HG03097 (cell line): ENCODE measurements around the gene GJA1.
"Not testable (repeated sequence)": the region's sequence is repeated elsewhere in the genome, so short reads cannot be mapped to it uniquely, and the experiment has no call there.

Source experiments
- ATAC-seq: cut with Tn5 transposase; IDR thresholded peaks from one replicate; pipeline ENCODE4 v1.9.1; 2021; ENCODE audit not compliant: unreplicated experiment, low FRiP score

GJA1 gene

GRCh38 chr6:121436960-121437850 is 1.8 kb downstream of the GJA1 start:
- no peak for ATAC-seq

- no peak for ATAC-seq
Measured at GRCh38 chr6:121437851-121438651, 2.6 kb downstream of the GJA1 start.

- no peak for ATAC-seq
Measured at GRCh38 chr6:121438869-121439268, 3.4 kb downstream of the GJA1 start.

GRCh38 chr6:121439475-121439874 is 4.0 kb downstream of the GJA1 start:
- no peak for ATAC-seq

- no peak for ATAC-seq
Measured at GRCh38 chr6:121439926-121440325, 4.5 kb downstream of the GJA1 start.

- no peak for ATAC-seq
Measured at GRCh38 chr6:121441477-121441876, 6.0 kb downstream of the GJA1 start.

- no peak for ATAC-seq
Measured at GRCh38 chr6:121442576-121442975, 7.1 kb downstream of the GJA1 start.

- no peak for ATAC-seq
Measured at GRCh38 chr6:121443971-121444541, 8.6 kb downstream of the GJA1 start.

GRCh38 chr6:121446705-121447104 is 11.3 kb downstream of the GJA1 start:
- ATAC-seq: not testable (repeated sequence)

- not testable (repeated sequence) for ATAC-seq
Measured at GRCh38 chr6:121447746-121448145, 12.3 kb downstream of the GJA1 start.

GRCh38 chr6:121448528-121448927 is 13.1 kb downstream of the GJA1 start:
- not testable (repeated sequence) for ATAC-seq

GRCh38 chr6:121449331-121449730 is 13.9 kb downstream of the GJA1 start:
- no peak for ATAC-seq

GRCh38 chr6:121450242-121450641 is 14.8 kb downstream of the GJA1 start:
- ATAC-seq: no peak

- ATAC-seq: no peak
Measured at GRCh38 chr6:121451250-121451649, 15.8 kb downstream of the GJA1 start.

- ATAC-seq: no peak
Measured at GRCh38 chr6:121453191-121453590, 17.7 kb downstream of the GJA1 start.

GRCh38 chr6:121460170-121460569 is 24.7 kb downstream of the GJA1 start:
- ATAC-seq: no peak

GRCh38 chr6:121463087-121463486 is 27.6 kb downstream of the GJA1 start:
- ATAC-seq: no peak

GRCh38 chr6:121465101-121465500 is 29.7 kb downstream of the GJA1 start:
- ATAC-seq: no peak

GRCh38 chr6:121479486-121480098 is 44.1 kb downstream of the GJA1 start:
- ATAC-seq: no peak

GRCh38 chr6:121480099-121480713 is 44.8 kb downstream of the GJA1 start:
- ATAC-seq: no peak
